GM23338 (cell line): ENCODE measurements around the gene PEX16. TPM values are rescaled to one million over a fixed set of nuclear protein-coding genes. Genes with fewer than 3 reads are reported as not detected.

Experiments
- ATAC-seq: fragments of 200-7000 bp; cut with Tn5 transposase; 3 replicates; pipeline ENCODE4 v1.9.1; 2020
- DNase-seq: peaks from one replicate; pipeline ENCODE4 v3.0.0-alpha.2; 2015; ENCODE audit warnings: low spot score
- H2AFZ ChIP-seq: fragments of 200-600 bp; sonication (generic); 2 replicates; pipeline ENCODE4 v1.8.0; 2016; ENCODE audit warnings: antibody characterized with exemption, mild to moderate bottlenecking, moderate library complexity
- H3F3A ChIP-seq: fragments of 200-600 bp; sonication (generic); replicated peaks from 2 replicates; pipeline ENCODE4 v1.8.0; 2017; ENCODE audit warnings: antibody characterized with exemption, mixed run types, low read depth
- H3K27ac ChIP-seq: fragments of 200-600 bp; sonication (generic); 2 replicates; pipeline ENCODE4 v1.6.1; 2016; ENCODE audit warnings: low read depth
- H3K27me3 ChIP-seq: fragments of 200-600 bp; sonication (generic); 2 replicates; pipeline ENCODE4 v1.8.0; 2016; ENCODE audit warnings: mild to moderate bottlenecking, mixed run types, moderate library complexity; ENCODE audit not compliant: insufficient read depth
- H3K36me3 ChIP-seq: fragments of 200-600 bp; sonication (generic); 2 replicates; pipeline ENCODE4 v1.8.0; 2016; ENCODE audit warnings: mild to moderate bottlenecking; ENCODE audit not compliant: insufficient read depth
- H3K4me1 ChIP-seq: fragments of 200-600 bp; sonication (generic); 2 replicates; pipeline ENCODE4 v1.8.0; 2016; ENCODE audit warnings: mild to moderate bottlenecking, moderate library complexity; ENCODE audit not compliant: insufficient read depth
- H3K4me2 ChIP-seq: fragments of 200-600 bp; sonication (generic); 2 replicates; pipeline ENCODE4 v1.7.1; 2017; ENCODE audit warnings: mixed run types
- H3K4me3 ChIP-seq: fragments of 200-600 bp; sonication (generic); 2 replicates; pipeline ENCODE4 v1.6.1; 2016; ENCODE audit warnings: mixed run types
- H3K79me2 ChIP-seq: fragments of 200-600 bp; sonication (generic); replicated peaks from 2 replicates; pipeline ENCODE4 v1.8.0; 2017; ENCODE audit warnings: mild to moderate bottlenecking; ENCODE audit not compliant: insufficient read depth
- H3K9me2 ChIP-seq: fragments of 200-600 bp; sonication (generic); 2 replicates; pipeline ENCODE4 v1.8.0; 2017; ENCODE audit not compliant: insufficient read depth
- H4K20me1 ChIP-seq: fragments of 200-600 bp; sonication (generic); replicated peaks from 2 replicates; pipeline ENCODE4 v1.8.0; 2017; ENCODE audit warnings: mild to moderate bottlenecking; ENCODE audit not compliant: insufficient read depth
- H3K27ac Mint-ChIP-seq: 2 replicates; pipeline ENCODE4 v1.8.0; 2020; ENCODE audit warnings: inconsistent platforms, mild to moderate bottlenecking, moderate library complexity, mixed read lengths
- H3K27me3 Mint-ChIP-seq: 3 replicates; pipeline ENCODE4 v1.8.0; 2022; ENCODE audit warnings: low read depth, mild to moderate bottlenecking, moderate library complexity, mixed read lengths, inconsistent platforms; ENCODE audit not compliant: insufficient read depth, poor library complexity
- H3K36me3 Mint-ChIP-seq: 3 replicates; pipeline ENCODE4 v1.8.0; 2021; ENCODE audit warnings: low read depth, mild to moderate bottlenecking, inconsistent platforms, moderate library complexity, mixed read lengths
- H3K4me1 Mint-ChIP-seq: 3 replicates; pipeline ENCODE4 v1.8.0; 2020; ENCODE audit warnings: mild to moderate bottlenecking, inconsistent platforms, mixed read lengths
- H3K4me3 Mint-ChIP-seq: 3 replicates; pipeline ENCODE4 v1.8.0; 2021; ENCODE audit warnings: moderate library complexity, mild to moderate bottlenecking, inconsistent platforms, mixed read lengths
- H3K9me3 Mint-ChIP-seq: 3 replicates; pipeline ENCODE4 v1.8.0; 2020; ENCODE audit warnings: moderate library complexity, mild to moderate bottlenecking, inconsistent platforms, mixed read lengths
- CREB1 ChIP-seq: fragments of 250-450 bp; sonication (Bioruptor Pico); IDR thresholded peaks from 2 replicates; pipeline ENCODE4 v1.5.0; 2020; ENCODE audit warnings: low read depth, mild to moderate bottlenecking, moderate library complexity
- POLR2AphosphoS5 ChIP-seq: IDR thresholded peaks from 2 replicates; pipeline ENCODE4 v1.6.1; 2016; ENCODE audit warnings: antibody characterized with exemption, low read depth
- ZNF331 ChIP-seq: fragments of 250-450 bp; sonication (Bioruptor Pico); IDR thresholded peaks from 2 replicates; pipeline ENCODE4 v1.5.0; 2020; ENCODE audit warnings: low read depth, mild to moderate bottlenecking, moderate library complexity
- polyA plus RNA-seq: library from polyadenylated mRNA; unstranded; fragments of >200 nt; fragmentation: Nextera tagmentation; extraction: Ambion mirVana; gene quantifications from 2 replicates; pipeline ENCODE4 v1.2.1, GENCODE V29; 2016
- total RNA-seq: library from RNA; depleted of rRNA; stranded (reverse); fragments of >200 nt; shearing (Covaris generic); gene quantifications from 2 replicates; pipeline ENCODE4 v1.2.3, GENCODE V29; 2014
- TF ChIP-seq, protein P1 (sequence below): IDR thresholded peaks from 2 replicates; pipeline ENCODE4 v1.6.1; 2016; ENCODE audit warnings: antibody characterized with exemption
- TF ChIP-seq, protein P2 (sequence below): IDR thresholded peaks from one replicate; pipeline ENCODE4 v1.6.1; 2018; ENCODE audit warnings: antibody characterized with exemption; ENCODE audit not compliant: unreplicated experiment

Gene PEX16
- total and polyA plus RNA-seq, 2 experiments from 2014 or later, result 23.3 to 34.1 TPM

DNA sequence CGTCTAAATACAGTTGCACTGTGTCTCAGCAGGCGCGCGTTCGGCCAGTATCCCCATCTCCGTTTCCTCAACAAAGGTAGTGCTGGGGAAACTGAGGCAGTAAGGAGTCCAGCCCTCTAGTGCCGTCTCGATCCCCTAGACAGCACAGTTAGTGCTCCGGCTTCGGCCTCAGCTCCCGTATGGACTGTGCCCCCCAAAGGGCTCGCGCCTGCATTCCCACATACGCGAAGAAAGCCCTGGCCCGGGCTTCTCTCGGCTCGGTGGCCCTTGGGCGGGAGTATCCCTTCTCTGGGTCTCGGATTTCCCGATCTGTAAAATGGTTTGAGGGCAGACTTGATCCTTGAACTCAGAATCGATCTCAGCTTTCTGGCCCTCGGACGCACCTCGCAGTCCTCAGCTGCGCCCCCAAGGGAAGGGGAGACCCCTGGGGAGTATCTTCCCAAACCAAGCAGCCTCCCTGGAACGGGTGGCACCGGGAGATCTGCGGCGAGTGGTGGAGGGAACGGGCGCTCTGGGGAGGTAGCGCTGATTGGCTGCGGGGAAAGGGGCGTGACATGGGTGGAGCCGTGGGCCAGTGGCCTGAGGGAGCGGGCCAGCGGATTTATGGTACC lies 759 bp upstream of the PEX16 start:
- no peaks in the 10 kb centered on the region; the same call in none of the 2 replicates for H4K20me1 ChIP-seq
- no peaks in the 10 kb centered on the region for H3K9me3 Mint-ChIP-seq
- peaks cover 12% of the 10 kb centered on the region for H3K79me2 ChIP-seq
- ATAC-seq, result peak; percentile 38
- H3K4me2 ChIP-seq, result peak overlapping the region; percentile 93
- peak overlapping the region; percentile 96 for H3K4me3 Mint-ChIP-seq
- peaks cover 35% of the 10 kb centered on the region for H3K27me3 Mint-ChIP-seq
- H3K36me3 Mint-ChIP-seq, result peaks cover 3% of the 10 kb centered on the region; the same call in 1 of the 3 replicates
- peaks cover 23% of the 10 kb centered on the region for H3F3A ChIP-seq
- H3K4me3 ChIP-seq, result peak overlapping the region; percentile 95
- no peaks in the 10 kb centered on the region for H3K36me3 ChIP-seq
- DNase-seq, result peak; percentile 82
- H2AFZ ChIP-seq, result peak overlapping the region; percentile 93
- H3K4me1 Mint-ChIP-seq, result peaks cover 27% of the 10 kb centered on the region
- H3K4me1 ChIP-seq, result peaks cover 34% of the 10 kb centered on the region
- peaks cover 9% of the 10 kb centered on the region; the same call in 1 of the 2 replicates for H3K27me3 ChIP-seq
- peak overlapping the region; percentile 97 for H3K27ac Mint-ChIP-seq
- H3K27ac ChIP-seq, result peak overlapping the region; percentile 73
- TF ChIP-seq POLR2AphosphoS5 (peak; percentile 93), CREB1 (CRISPR knock-in tag) (no peak)
- TF ChIP-seq, protein P1, sequence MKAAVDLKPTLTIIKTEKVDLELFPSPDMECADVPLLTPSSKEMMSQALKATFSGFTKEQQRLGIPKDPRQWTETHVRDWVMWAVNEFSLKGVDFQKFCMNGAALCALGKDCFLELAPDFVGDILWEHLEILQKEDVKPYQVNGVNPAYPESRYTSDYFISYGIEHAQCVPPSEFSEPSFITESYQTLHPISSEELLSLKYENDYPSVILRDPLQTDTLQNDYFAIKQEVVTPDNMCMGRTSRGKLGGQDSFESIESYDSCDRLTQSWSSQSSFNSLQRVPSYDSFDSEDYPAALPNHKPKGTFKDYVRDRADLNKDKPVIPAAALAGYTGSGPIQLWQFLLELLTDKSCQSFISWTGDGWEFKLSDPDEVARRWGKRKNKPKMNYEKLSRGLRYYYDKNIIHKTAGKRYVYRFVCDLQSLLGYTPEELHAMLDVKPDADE, result 0 out of 2 replicates have a peak, but pooled peaks have one; percentile 3
- H3K9me2 ChIP-seq, result no peaks in the 10 kb centered on the region

DNA sequence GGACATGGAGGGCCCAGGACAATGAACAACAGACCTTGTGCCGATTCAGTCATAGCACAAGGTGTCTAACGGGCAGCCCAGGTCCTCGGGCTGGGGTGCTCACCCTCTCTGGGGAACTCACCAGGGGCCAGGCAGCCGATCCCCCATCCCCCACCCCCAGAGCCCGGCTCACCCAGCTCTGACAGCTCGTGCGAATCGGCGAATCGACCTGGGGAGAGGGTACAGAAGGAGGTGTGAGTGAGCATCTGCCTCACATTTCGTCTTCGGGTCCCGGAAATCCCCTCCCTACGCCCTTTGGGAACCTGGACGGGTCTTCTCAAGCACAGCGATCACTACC lies 423 bp downstream of the PEX16 start:
- no peaks in the 10 kb centered on the region for H3K9me3 Mint-ChIP-seq
- Histone ChIP-seq H3K9me2 (no peaks in the 10 kb centered on the region), H3K27ac (peak overlapping the region; percentile 73), H3K4me3 (peak overlapping the region; percentile 95), H3K79me2 (peaks cover 8% of the 10 kb centered on the region), H3F3A (peaks cover 23% of the 10 kb centered on the region), H4K20me1 (no peaks in the 10 kb centered on the region; the same call in none of the 2 replicates), H3K4me2 (peak overlapping the region; percentile 93), H3K27me3 (peaks cover 9% of the 10 kb centered on the region; the same call in 1 of the 2 replicates), H2AFZ (peak overlapping the region; percentile 16; the same call in 1 of the 2 replicates), H3K36me3 (no peaks in the 10 kb centered on the region), H3K4me1 (peaks cover 32% of the 10 kb centered on the region)
- H3K4me1 Mint-ChIP-seq, result peaks cover 27% of the 10 kb centered on the region
- H3K36me3 Mint-ChIP-seq, result peaks cover 3% of the 10 kb centered on the region; the same call in 1 of the 3 replicates
- H3K4me3 Mint-ChIP-seq, result peak overlapping the region; percentile 96
- H3K27ac Mint-ChIP-seq, result no peak overlapping the region; the same call in 1 of the 2 replicates
- TF ChIP-seq ZNF331 (no peak), CREB1 (CRISPR knock-in tag) (no peak)
- TF ChIP-seq, protein P2, sequence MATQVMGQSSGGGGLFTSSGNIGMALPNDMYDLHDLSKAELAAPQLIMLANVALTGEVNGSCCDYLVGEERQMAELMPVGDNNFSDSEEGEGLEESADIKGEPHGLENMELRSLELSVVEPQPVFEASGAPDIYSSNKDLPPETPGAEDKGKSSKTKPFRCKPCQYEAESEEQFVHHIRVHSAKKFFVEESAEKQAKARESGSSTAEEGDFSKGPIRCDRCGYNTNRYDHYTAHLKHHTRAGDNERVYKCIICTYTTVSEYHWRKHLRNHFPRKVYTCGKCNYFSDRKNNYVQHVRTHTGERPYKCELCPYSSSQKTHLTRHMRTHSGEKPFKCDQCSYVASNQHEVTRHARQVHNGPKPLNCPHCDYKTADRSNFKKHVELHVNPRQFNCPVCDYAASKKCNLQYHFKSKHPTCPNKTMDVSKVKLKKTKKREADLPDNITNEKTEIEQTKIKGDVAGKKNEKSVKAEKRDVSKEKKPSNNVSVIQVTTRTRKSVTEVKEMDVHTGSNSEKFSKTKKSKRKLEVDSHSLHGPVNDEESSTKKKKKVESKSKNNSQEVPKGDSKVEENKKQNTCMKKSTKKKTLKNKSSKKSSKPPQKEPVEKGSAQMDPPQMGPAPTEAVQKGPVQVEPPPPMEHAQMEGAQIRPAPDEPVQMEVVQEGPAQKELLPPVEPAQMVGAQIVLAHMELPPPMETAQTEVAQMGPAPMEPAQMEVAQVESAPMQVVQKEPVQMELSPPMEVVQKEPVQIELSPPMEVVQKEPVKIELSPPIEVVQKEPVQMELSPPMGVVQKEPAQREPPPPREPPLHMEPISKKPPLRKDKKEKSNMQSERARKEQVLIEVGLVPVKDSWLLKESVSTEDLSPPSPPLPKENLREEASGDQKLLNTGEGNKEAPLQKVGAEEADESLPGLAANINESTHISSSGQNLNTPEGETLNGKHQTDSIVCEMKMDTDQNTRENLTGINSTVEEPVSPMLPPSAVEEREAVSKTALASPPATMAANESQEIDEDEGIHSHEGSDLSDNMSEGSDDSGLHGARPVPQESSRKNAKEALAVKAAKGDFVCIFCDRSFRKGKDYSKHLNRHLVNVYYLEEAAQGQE, result no peak
- peaks cover 32% of the 10 kb centered on the region for H3K27me3 Mint-ChIP-seq
- ATAC-seq (no peak), DNase-seq (no peak)
